Trophoblast cell (in vitro differentiated cells and primary cell): Measurements from ENCODE around the gene NSUN7.

Experiments used
- DNase-seq, 2 donors: peaks; one replicate each; pipeline ENCODE4 v3.0.0-alpha.2; 2016
- H2AFZ ChIP-seq: 2 replicates; pipeline ENCODE4 v1.6.1; 2013; ENCODE audit warnings: low read length, moderate library complexity, mild to moderate bottlenecking; ENCODE audit not compliant: insufficient read depth, poor library complexity
- H2AK5ac ChIP-seq: 2 replicates; pipeline ENCODE4 v1.6.1; 2013; ENCODE audit warnings: mild to moderate bottlenecking, low read length
- H2BK120ac ChIP-seq: 2 replicates; pipeline ENCODE4 v1.6.1; 2013; ENCODE audit warnings: low read length, mild to moderate bottlenecking, moderate library complexity; ENCODE audit not compliant: insufficient read depth, poor library complexity
- H2BK12ac ChIP-seq: 2 replicates; pipeline ENCODE4 v1.6.1; 2013; ENCODE audit warnings: mild to moderate bottlenecking, low read length, moderate library complexity
- H2BK5ac ChIP-seq: 2 replicates; pipeline ENCODE4 v1.6.1; 2013; ENCODE audit warnings: low read length, low read depth, moderate library complexity, mild to moderate bottlenecking; ENCODE audit not compliant: poor library complexity
- H3K14ac ChIP-seq: 2 replicates; pipeline ENCODE4 v1.6.1; 2013; ENCODE audit warnings: mild to moderate bottlenecking, low read length
- H3K18ac ChIP-seq: 2 replicates; pipeline ENCODE4 v1.6.1; 2013; ENCODE audit warnings: mild to moderate bottlenecking, low read length
- H3K23ac ChIP-seq: 2 replicates; pipeline ENCODE4 v1.6.1; 2013; ENCODE audit warnings: low read length
- H3K27ac ChIP-seq: 2 replicates; pipeline ENCODE4 v1.5.1; 2013; ENCODE audit warnings: low read depth, mild to moderate bottlenecking, inconsistent platforms, low read length, moderate library complexity
- H3K27me3 ChIP-seq: 2 replicates; pipeline ENCODE4 v1.6.1; 2013; ENCODE audit warnings: inconsistent platforms, mild to moderate bottlenecking, low read length, moderate library complexity; ENCODE audit not compliant: insufficient read depth
- H3K36me3 ChIP-seq, 2 experiments: 1 replicate in 1 of 2; 2 replicates in 1 of 2; pipeline ENCODE4 v1.6.1; 2013; ENCODE audit warnings: low read length in 2 of 2, mild to moderate bottlenecking in 2 of 2, moderate library complexity in 1 of 2; ENCODE audit not compliant: insufficient read depth in 2 of 2, control insufficient read depth in 1 of 2
- H3K4ac ChIP-seq: 2 replicates; pipeline ENCODE4 v1.6.1; 2013; ENCODE audit warnings: low read depth, mild to moderate bottlenecking, low read length, moderate library complexity
- H3K4me1 ChIP-seq, 2 experiments: 1 replicate in 1 of 2; 2 replicates in 1 of 2; pipeline ENCODE4 v1.6.1; 2013; ENCODE audit warnings: low read length in 2 of 2, mild to moderate bottlenecking in 2 of 2, moderate library complexity in 1 of 2; ENCODE audit not compliant: insufficient read depth in 2 of 2, control insufficient read depth in 1 of 2
- H3K4me2 ChIP-seq: 2 replicates; pipeline ENCODE4 v1.6.1; 2013; ENCODE audit warnings: inconsistent platforms, mild to moderate bottlenecking, low read length, moderate library complexity
- H3K4me3 ChIP-seq: 2 replicates; pipeline ENCODE4 v1.5.1; 2013; ENCODE audit warnings: mild to moderate bottlenecking, low read depth, low read length, inconsistent platforms
- H3K79me1 ChIP-seq: one replicate; pipeline ENCODE4 v1.6.1; 2013; ENCODE audit warnings: low read length
- H3K79me2 ChIP-seq: 2 replicates; pipeline ENCODE4 v1.6.1; 2013; ENCODE audit warnings: low read length, mild to moderate bottlenecking; ENCODE audit not compliant: control insufficient read depth, insufficient read depth, poor library complexity
- H3K9ac ChIP-seq: 2 replicates; pipeline ENCODE4 v1.6.1; 2013; ENCODE audit warnings: mild to moderate bottlenecking, low read length
- H3K9me3 ChIP-seq: 2 replicates; pipeline ENCODE4 v1.6.1; 2013; ENCODE audit warnings: low read depth, mild to moderate bottlenecking, control low read depth, inconsistent platforms, low read length; ENCODE audit not compliant: insufficient read depth
- H4K12ac ChIP-seq: 2 replicates; pipeline ENCODE4 v1.6.1; 2013; ENCODE audit warnings: low read depth, mild to moderate bottlenecking, low read length, moderate library complexity
- H4K8ac ChIP-seq: 2 replicates; pipeline ENCODE4 v1.6.1; 2013; ENCODE audit warnings: low read depth, mild to moderate bottlenecking, low read length, moderate library complexity
- H4K91ac ChIP-seq: one replicate; pipeline ENCODE4 v1.6.1; 2013; ENCODE audit warnings: low read depth, mild to moderate bottlenecking, low read length, moderate library complexity
- WGBS: extraction: QIAGEN DNeasy Blood & Tissue Kit; methylation state at CpG from one replicate; pipeline ENCODE4 v1.1.7; 2013; ENCODE audit warnings: missing lambda C conversion rate; ENCODE audit not compliant: insufficient read length, insufficient coverage; ENCODE audit errors: extremely low coverage; 5-methylcytosine and 5-hydroxymethylcytosine counted together

The NSUN7 gene

DNA sequence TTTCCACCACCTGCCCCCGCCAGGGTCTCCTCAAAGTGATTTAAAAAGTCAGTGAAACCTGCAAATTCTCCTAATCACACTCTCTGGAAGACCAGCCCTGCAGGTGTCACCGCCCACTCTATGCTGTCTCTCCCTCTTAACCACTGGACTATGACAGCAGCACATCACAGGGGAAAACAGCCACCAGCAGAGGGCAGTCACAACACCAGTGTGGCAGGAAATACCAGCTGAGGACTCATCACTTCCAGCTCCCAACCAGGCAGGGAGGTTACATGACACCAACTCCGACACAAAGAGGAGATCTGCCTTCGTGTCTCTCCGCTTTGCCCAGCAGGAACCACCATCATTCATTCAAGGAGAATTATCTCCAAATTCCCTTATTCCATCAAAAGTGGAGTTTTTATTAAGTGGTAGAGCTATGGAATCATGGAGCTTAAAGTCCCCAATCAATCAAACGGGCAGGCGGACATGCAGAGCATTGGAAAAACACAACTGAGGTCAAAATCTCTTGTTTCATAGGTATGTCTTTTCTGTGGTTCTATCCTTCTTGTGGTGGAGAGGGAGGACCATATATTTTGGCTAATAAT is 91.3 kb downstream of the NSUN7 start:
- WGBS: no CpG with 5 or more reads among the region's 7 CpGs
- H2BK12ac ChIP-seq: no peak overlapping the region
- H3K18ac ChIP-seq: no peak overlapping the region
- no peak overlapping the region for H4K91ac ChIP-seq
- H3K4ac ChIP-seq: no peak overlapping the region
- peak; percentile 93 to 96 for DNase-seq
- H3K4me2 ChIP-seq: no peak overlapping the region
- no peak overlapping the region for H3K4me3 ChIP-seq
- peaks cover 0 to 12% of the 10 kb centered on the region in 2 experiments for H3K4me1 ChIP-seq
- no peak overlapping the region for H2BK120ac ChIP-seq
- H2BK5ac ChIP-seq: no peak overlapping the region
- H3K27me3 ChIP-seq: no peaks in the 10 kb centered on the region
- H3K79me2 ChIP-seq: no peaks in the 10 kb centered on the region
- H3K36me3 ChIP-seq: peaks cover 7 to 10% of the 10 kb centered on the region in 2 experiments
- H3K14ac ChIP-seq: no peak overlapping the region
- no peak overlapping the region for H2AFZ ChIP-seq
- H3K27ac ChIP-seq: no peak overlapping the region
- H4K12ac ChIP-seq: no peak overlapping the region
- H2AK5ac ChIP-seq: no peak overlapping the region
- no peak overlapping the region for H3K23ac ChIP-seq
- no peaks in the 10 kb centered on the region for H3K79me1 ChIP-seq
- no peak overlapping the region for H4K8ac ChIP-seq
- H3K9me3 ChIP-seq: peaks cover 2% of the 10 kb centered on the region
- no peak overlapping the region for H3K9ac ChIP-seq

DNA sequence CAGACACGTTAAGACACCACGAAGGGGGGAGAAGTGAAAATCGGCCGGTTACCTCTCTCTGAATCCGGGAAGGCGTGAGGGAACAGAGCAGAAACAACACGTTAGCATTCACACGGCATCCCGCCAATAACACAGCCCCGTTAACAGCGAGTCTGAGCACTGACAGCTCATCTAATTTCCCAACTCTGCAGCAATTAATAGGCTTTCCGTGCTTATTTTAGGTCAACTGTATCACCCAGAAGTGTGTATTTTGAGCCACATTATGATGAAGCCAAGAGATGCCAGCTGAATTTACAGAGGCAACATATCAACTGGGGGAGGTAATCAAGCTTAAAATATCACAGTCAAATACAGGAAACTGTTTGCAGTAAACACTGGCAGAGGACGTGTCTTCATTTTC is 92.6 kb downstream of the NSUN7 start:
- Histone ChIP-seq H3K4me3 (no peak overlapping the region), H3K4me1 (peaks cover 0 to 12% of the 10 kb centered on the region in 2 experiments), H3K4me2 (no peak overlapping the region), H2BK120ac (no peak overlapping the region), H2BK5ac (no peak overlapping the region), H3K9ac (no peak overlapping the region), H3K79me1 (no peaks in the 10 kb centered on the region), H2AK5ac (no peak overlapping the region), H3K14ac (no peak overlapping the region), H3K36me3 (peaks cover 2 to 5% of the 10 kb centered on the region in 2 experiments), H3K27me3 (no peaks in the 10 kb centered on the region), H4K91ac (no peak overlapping the region), H3K27ac (no peak overlapping the region), H4K8ac (no peak overlapping the region), H2AFZ (no peak overlapping the region), H3K79me2 (no peaks in the 10 kb centered on the region), H3K4ac (no peak overlapping the region), H3K9me3 (peaks cover 2% of the 10 kb centered on the region), H4K12ac (no peak overlapping the region), H3K18ac (no peak overlapping the region), H2BK12ac (no peak overlapping the region), H3K23ac (no peak overlapping the region)
- no CpG with 5 or more reads among the region's 13 CpGs for WGBS
- no peak for DNase-seq

DNA sequence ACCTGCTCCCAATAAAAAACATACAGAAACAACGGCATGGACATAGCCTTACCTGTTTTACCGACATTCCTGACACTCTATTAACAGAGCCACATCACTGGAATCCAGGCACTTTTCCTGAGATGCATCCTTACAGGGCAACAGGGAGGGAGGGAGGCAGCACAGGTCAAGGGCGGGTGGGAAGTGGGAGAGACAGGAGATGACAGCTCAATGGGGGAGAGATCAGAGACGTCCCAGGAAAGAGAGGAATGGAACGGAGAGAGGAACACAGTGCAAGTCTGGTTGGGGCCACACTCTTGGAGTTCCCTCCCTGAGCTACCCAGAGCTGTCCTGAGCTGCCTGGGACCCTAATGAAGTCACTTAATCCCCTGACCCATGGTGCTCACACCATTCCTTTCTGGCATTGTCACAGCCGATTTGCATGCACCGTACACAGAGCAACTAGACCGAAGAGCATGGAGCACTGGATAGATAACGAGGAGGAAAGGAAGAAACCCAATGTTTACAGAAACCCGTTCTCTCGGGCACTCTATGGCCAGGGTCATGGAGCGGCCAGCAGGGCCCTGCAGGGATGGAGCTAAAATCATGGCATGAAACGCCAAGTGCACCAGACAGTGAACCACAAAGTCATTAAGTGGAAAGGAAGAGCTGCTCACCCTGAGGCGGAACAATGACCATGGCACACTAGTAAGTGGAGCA is 93.1 kb downstream of the NSUN7 start:
- Histone ChIP-seq H3K79me2 (no peaks in the 10 kb centered on the region), H3K4ac (no peak overlapping the region), H3K27me3 (no peaks in the 10 kb centered on the region), H3K23ac (no peak overlapping the region), H3K27ac (no peak overlapping the region), H3K18ac (no peak overlapping the region), H3K9me3 (peaks cover 2% of the 10 kb centered on the region), H4K91ac (no peak overlapping the region), H3K4me3 (no peak overlapping the region), H2AK5ac (no peak overlapping the region), H4K8ac (no peak overlapping the region), H4K12ac (no peak overlapping the region), H3K4me2 (no peak overlapping the region), H2AFZ (no peak overlapping the region), H3K4me1 (peaks cover 0 to 12% of the 10 kb centered on the region in 2 experiments), H3K9ac (no peak overlapping the region), H2BK120ac (no peak overlapping the region), H3K14ac (no peak overlapping the region), H3K36me3 (peaks cover 2 to 3% of the 10 kb centered on the region in 2 experiments), H2BK12ac (no peak overlapping the region), H3K79me1 (no peaks in the 10 kb centered on the region), H2BK5ac (no peak overlapping the region)
- WGBS: no CpG with 5 or more reads among the region's 14 CpGs
- peak in 1 of 2 donors; percentile 36 for DNase-seq

DNA sequence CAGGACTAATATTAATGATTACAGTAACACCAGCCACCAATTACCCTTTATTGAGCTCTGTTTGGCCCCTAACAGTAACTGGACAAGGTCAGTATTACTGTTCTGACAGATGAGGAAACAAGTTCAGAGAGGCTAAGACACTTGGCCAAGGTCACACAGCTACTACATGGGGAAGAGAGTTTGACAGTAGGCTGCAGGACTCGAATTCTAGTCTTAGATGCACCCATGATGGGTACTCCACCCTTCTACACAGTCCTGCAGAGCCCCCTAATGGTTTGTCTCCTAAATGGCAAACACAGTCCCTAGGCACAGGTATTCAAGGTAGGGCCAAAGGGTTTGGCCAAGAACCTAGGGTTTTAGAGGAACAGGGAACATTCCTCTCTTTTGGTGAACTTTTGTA is 93.9 kb downstream of the NSUN7 start:
- H2AFZ ChIP-seq: no peak overlapping the region
- no peak overlapping the region for H2BK120ac ChIP-seq
- peaks cover 2 to 3% of the 10 kb centered on the region in 2 experiments for H3K36me3 ChIP-seq
- H3K9me3 ChIP-seq: peaks cover 2% of the 10 kb centered on the region
- H2AK5ac ChIP-seq: no peak overlapping the region
- WGBS: no CpG with 5 or more reads among the region's 1 CpG
- H2BK12ac ChIP-seq: no peak overlapping the region
- no peak overlapping the region for H3K9ac ChIP-seq
- peak; percentile 22 to 71 for DNase-seq
- H3K4me2 ChIP-seq: no peak overlapping the region
- no peak overlapping the region for H3K27ac ChIP-seq
- no peaks in the 10 kb centered on the region for H3K79me2 ChIP-seq
- H3K23ac ChIP-seq: no peak overlapping the region
- H3K4me1 ChIP-seq: peaks cover 0 to 12% of the 10 kb centered on the region in 2 experiments
- no peak overlapping the region for H3K4me3 ChIP-seq
- H3K14ac ChIP-seq: no peak overlapping the region
- H2BK5ac ChIP-seq: no peak overlapping the region
- H3K18ac ChIP-seq: no peak overlapping the region
- no peaks in the 10 kb centered on the region for H3K27me3 ChIP-seq
- H4K91ac ChIP-seq: no peak overlapping the region
- no peak overlapping the region for H4K12ac ChIP-seq
- no peak overlapping the region for H3K4ac ChIP-seq
- no peak overlapping the region for H4K8ac ChIP-seq
- no peaks in the 10 kb centered on the region for H3K79me1 ChIP-seq
